Liver (tissue), 9 donors: ENCODE measurements around the gene ZNF280A. TPM values are rescaled to one million over a fixed set of nuclear protein-coding genes. Genes with fewer than 3 reads are reported as not detected.

Source experiments
- DNase-seq: peaks from one replicate; pipeline ENCODE4 v3.0.0-alpha.2; 2017; ENCODE audit warnings: low spot score
- H3K27ac ChIP-seq, 2 donors: one replicate each; pipeline ENCODE4 v1.7.0; 2013; ENCODE audit warnings: inconsistent platforms in 2 of 2, low read length in 2 of 2, control low read depth in 1 of 2, low read depth in 1 of 2, mild to moderate bottlenecking in 1 of 2
- H3K27me3 ChIP-seq, 4 donors: one replicate each; pipeline versions ENCODE4 v1.6.1 to v1.7.0; 2013; ENCODE audit warnings: low read length in 3 of 4, inconsistent platforms in 1 of 4, mild to moderate bottlenecking in 1 of 4, moderate library complexity in 1 of 4; ENCODE audit not compliant: control insufficient read depth in 4 of 4, insufficient read depth in 4 of 4
- H3K36me3 ChIP-seq, 4 donors: one replicate each; pipeline versions ENCODE4 v1.6.1 to v1.7.0; 2013; ENCODE audit warnings: low read length in 3 of 4, mild to moderate bottlenecking in 3 of 4, low read depth in 1 of 4, moderate library complexity in 1 of 4; ENCODE audit not compliant: control insufficient read depth in 4 of 4, insufficient read depth in 3 of 4
- H3K4me1 ChIP-seq, 4 donors: one replicate each; pipeline versions ENCODE4 v1.6.1 to v1.7.0; 2013; ENCODE audit warnings: low read length in 3 of 4, mild to moderate bottlenecking in 3 of 4, moderate library complexity in 1 of 4; ENCODE audit not compliant: control insufficient read depth in 4 of 4, insufficient read depth in 4 of 4
- H3K4me3 ChIP-seq, 3 donors: one replicate each; pipeline versions ENCODE4 v1.6.1 to v1.7.0; 2013; ENCODE audit warnings: low read length in 3 of 3, control low read depth in 1 of 3, low read depth in 1 of 3, mild to moderate bottlenecking in 1 of 3
- H3K9ac ChIP-seq, 2 donors: one replicate each; pipeline ENCODE4 v1.7.0; 2013; ENCODE audit warnings: low read length in 2 of 2, mild to moderate bottlenecking in 2 of 2, moderate library complexity in 2 of 2, control low read depth in 1 of 2, low read depth in 1 of 2
- H3K9me3 ChIP-seq, 4 donors: one replicate each; pipeline versions ENCODE4 v1.6.1 to v1.7.0; 2013; ENCODE audit warnings: low read length in 3 of 4; ENCODE audit not compliant: control insufficient read depth in 4 of 4
- EGR1 ChIP-seq, 2 donors: IDR thresholded peaks; 2 replicates each; pipeline ENCODE4 v1.6.1; 2016 to 2018; ENCODE audit warnings: antibody characterized with exemption in 2 of 2, low read depth in 2 of 2
- FOXA1 ChIP-seq: IDR thresholded peaks from 2 replicates; pipeline ENCODE4 v1.6.1; 2016; ENCODE audit warnings: antibody characterized with exemption
- GABPA ChIP-seq, 2 donors: IDR thresholded peaks in 1 of 2; conservative IDR thresholded peaks in 1 of 2; 2 replicates each; pipeline ENCODE4 v1.6.1; 2016; ENCODE audit warnings: antibody characterized with exemption in 2 of 2, mild to moderate bottlenecking in 1 of 2, moderate library complexity in 1 of 2
- HNF4A ChIP-seq, 2 donors: conservative IDR thresholded peaks; 2 replicates each; pipeline ENCODE4 v1.6.1; 2016; ENCODE audit warnings: antibody characterized with exemption in 2 of 2, mild to moderate bottlenecking in 2 of 2
- HNF4G ChIP-seq: IDR thresholded peaks from 2 replicates; pipeline ENCODE4 v1.6.1; 2016; ENCODE audit warnings: antibody characterized with exemption
- JUND ChIP-seq, 2 donors: IDR thresholded peaks; 2 replicates each; pipeline ENCODE4 v1.6.1; 2016; ENCODE audit warnings: antibody characterized with exemption in 2 of 2
- NR2F2 ChIP-seq: IDR thresholded peaks from 2 replicates; pipeline ENCODE4 v1.6.1; 2016; ENCODE audit warnings: antibody characterized with exemption
- RAD21 ChIP-seq, 2 donors: IDR thresholded peaks; 2 replicates each; pipeline ENCODE4 v1.6.1; 2016; ENCODE audit warnings: antibody characterized with exemption in 2 of 2, mild to moderate bottlenecking in 2 of 2
- RXRA ChIP-seq, 2 donors: IDR thresholded peaks; 2 replicates each; pipeline ENCODE4 v1.6.1; 2017 to 2018; ENCODE audit warnings: antibody characterized with exemption in 2 of 2, mild to moderate bottlenecking in 1 of 2
- SP1 ChIP-seq: IDR thresholded peaks from 2 replicates; pipeline ENCODE4 v1.6.1; 2018; ENCODE audit warnings: antibody characterized with exemption, mild to moderate bottlenecking
- TAF1 ChIP-seq: conservative IDR thresholded peaks from 2 replicates; pipeline ENCODE4 v1.6.1; 2016; ENCODE audit warnings: antibody characterized with exemption, mild to moderate bottlenecking
- YY1 ChIP-seq: IDR thresholded peaks from 2 replicates; pipeline ENCODE4 v1.6.1; 2016; ENCODE audit warnings: antibody characterized with exemption, mild to moderate bottlenecking
- WGBS: extraction: QIAGEN DNeasy Blood & Tissue Kit; methylation state at CpG from one replicate; pipeline ENCODE4 v1.1.7; 2013; 5-methylcytosine and 5-hydroxymethylcytosine counted together
- polyA plus RNA-seq, 2 donors: library from polyadenylated mRNA; stranded (reverse) in 1 of 2; unstranded in 1 of 2; fragments of 200-250 nt in 1 of 2; fragments of >200 nt in 1 of 2; fragmentation: Nextera tagmentation in 1 of 2; extraction: Ambion mirVana in 1 of 2; gene quantifications; one replicate each; pipeline versions ENCODE4 v1.2.1 to v1.2.3, GENCODE V29; 2013 to 2015
- total RNA-seq, 2 donors: library from RNA; depleted of rRNA; stranded (reverse); fragments of >200 nt; gene quantifications; one replicate each; pipeline ENCODE4 v1.2.3, GENCODE V29; 2014
- TF ChIP-seq, protein P1 (sequence below): IDR thresholded peaks from 2 replicates; pipeline ENCODE4 v1.6.1; 2016; ENCODE audit warnings: antibody characterized with exemption, mild to moderate bottlenecking
- TF ChIP-seq, protein P2 (sequence below): fragments of 150-350 bp; IDR thresholded peaks from 2 replicates; pipeline ENCODE4 v1.5.1; 2017; ENCODE audit warnings: improper control_type of control experiment, low read depth, low read length; ENCODE audit not compliant: missing input control
- TF ChIP-seq, protein P3 (sequence below): IDR thresholded peaks from 2 replicates; pipeline ENCODE4 v1.6.1; 2016; ENCODE audit warnings: antibody characterized with exemption
- TF ChIP-seq, protein P4 (sequence below): IDR thresholded peaks from 2 replicates; pipeline ENCODE4 v1.6.1; 2016; ENCODE audit warnings: antibody characterized with exemption
- TF ChIP-seq, protein P5 (sequence below): IDR thresholded peaks from 2 replicates; pipeline ENCODE4 v1.6.1; 2016; ENCODE audit warnings: antibody characterized with exemption
- donor health status: healthy.
- donor health status: healthy.
- donor health status: healthy.
- donor health status: healthy.
- donor health status: healthy.

The ZNF280A gene
- total and polyA plus RNA-seq, 4 donors: not detected

DNA sequence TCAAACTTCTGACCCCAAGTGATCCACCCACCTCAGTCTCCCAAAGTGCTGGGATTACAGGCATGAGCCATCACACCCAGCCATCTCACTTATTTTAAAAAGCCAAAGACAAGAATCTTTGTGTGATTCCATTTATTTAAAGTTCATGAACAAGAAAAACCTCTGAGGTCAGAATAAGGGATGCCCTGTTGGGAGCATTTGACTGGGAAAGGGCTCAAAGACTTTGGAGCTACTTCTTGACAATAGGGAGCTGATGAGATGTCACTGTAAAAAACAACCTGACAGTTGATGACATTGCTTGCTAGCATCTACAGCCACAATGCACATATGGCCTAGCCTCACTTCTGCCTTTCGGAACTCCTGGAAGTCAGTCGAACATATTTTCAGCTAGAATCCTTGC lies 6.5 kb downstream of the ZNF280A start:
- H3K27ac ChIP-seq: no peak overlapping the region
- H3K27me3 ChIP-seq: peaks cover 0 to 9% (median under 1%) of the 10 kb centered on the region in 4 donors
- no peaks in the 10 kb centered on the region for H3K36me3 ChIP-seq
- DNase-seq: no peak
- H3K4me1 ChIP-seq: peaks cover 0 to 3% (median under 1%) of the 10 kb centered on the region in 4 donors
- TF ChIP-seq YY1 (no peak), RAD21 (IDR thresholded peaks at IDR 0.05) (no peak), JUND (IDR thresholded peaks at IDR 0.05) (no peak), EGR1 (IDR thresholded peaks at IDR 0.05; ENCODE audit: low read depth in 2 of 2) (no peak), HNF4A (conservative IDR thresholded peaks at IDR 0.05) (no peak), RXRA (IDR thresholded peaks at IDR 0.05) (no peak), TAF1 (no peak), GABPA (IDR thresholded peaks at IDR 0.05 in 1 of 2, conservative IDR thresholded peaks at IDR 0.05 in 1 of 2) (no peak), NR2F2 (no peak), SP1 (no peak), FOXA1 (no peak), HNF4G (no peak)
- TF ChIP-seq, protein P1, sequence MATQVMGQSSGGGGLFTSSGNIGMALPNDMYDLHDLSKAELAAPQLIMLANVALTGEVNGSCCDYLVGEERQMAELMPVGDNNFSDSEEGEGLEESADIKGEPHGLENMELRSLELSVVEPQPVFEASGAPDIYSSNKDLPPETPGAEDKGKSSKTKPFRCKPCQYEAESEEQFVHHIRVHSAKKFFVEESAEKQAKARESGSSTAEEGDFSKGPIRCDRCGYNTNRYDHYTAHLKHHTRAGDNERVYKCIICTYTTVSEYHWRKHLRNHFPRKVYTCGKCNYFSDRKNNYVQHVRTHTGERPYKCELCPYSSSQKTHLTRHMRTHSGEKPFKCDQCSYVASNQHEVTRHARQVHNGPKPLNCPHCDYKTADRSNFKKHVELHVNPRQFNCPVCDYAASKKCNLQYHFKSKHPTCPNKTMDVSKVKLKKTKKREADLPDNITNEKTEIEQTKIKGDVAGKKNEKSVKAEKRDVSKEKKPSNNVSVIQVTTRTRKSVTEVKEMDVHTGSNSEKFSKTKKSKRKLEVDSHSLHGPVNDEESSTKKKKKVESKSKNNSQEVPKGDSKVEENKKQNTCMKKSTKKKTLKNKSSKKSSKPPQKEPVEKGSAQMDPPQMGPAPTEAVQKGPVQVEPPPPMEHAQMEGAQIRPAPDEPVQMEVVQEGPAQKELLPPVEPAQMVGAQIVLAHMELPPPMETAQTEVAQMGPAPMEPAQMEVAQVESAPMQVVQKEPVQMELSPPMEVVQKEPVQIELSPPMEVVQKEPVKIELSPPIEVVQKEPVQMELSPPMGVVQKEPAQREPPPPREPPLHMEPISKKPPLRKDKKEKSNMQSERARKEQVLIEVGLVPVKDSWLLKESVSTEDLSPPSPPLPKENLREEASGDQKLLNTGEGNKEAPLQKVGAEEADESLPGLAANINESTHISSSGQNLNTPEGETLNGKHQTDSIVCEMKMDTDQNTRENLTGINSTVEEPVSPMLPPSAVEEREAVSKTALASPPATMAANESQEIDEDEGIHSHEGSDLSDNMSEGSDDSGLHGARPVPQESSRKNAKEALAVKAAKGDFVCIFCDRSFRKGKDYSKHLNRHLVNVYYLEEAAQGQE: no peak
- TF ChIP-seq, protein P2, sequence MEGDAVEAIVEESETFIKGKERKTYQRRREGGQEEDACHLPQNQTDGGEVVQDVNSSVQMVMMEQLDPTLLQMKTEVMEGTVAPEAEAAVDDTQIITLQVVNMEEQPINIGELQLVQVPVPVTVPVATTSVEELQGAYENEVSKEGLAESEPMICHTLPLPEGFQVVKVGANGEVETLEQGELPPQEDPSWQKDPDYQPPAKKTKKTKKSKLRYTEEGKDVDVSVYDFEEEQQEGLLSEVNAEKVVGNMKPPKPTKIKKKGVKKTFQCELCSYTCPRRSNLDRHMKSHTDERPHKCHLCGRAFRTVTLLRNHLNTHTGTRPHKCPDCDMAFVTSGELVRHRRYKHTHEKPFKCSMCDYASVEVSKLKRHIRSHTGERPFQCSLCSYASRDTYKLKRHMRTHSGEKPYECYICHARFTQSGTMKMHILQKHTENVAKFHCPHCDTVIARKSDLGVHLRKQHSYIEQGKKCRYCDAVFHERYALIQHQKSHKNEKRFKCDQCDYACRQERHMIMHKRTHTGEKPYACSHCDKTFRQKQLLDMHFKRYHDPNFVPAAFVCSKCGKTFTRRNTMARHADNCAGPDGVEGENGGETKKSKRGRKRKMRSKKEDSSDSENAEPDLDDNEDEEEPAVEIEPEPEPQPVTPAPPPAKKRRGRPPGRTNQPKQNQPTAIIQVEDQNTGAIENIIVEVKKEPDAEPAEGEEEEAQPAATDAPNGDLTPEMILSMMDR: no peak
- TF ChIP-seq, protein P3, sequence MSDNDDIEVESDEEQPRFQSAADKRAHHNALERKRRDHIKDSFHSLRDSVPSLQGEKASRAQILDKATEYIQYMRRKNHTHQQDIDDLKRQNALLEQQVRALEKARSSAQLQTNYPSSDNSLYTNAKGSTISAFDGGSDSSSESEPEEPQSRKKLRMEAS: no peak
- TF ChIP-seq, protein P4, sequence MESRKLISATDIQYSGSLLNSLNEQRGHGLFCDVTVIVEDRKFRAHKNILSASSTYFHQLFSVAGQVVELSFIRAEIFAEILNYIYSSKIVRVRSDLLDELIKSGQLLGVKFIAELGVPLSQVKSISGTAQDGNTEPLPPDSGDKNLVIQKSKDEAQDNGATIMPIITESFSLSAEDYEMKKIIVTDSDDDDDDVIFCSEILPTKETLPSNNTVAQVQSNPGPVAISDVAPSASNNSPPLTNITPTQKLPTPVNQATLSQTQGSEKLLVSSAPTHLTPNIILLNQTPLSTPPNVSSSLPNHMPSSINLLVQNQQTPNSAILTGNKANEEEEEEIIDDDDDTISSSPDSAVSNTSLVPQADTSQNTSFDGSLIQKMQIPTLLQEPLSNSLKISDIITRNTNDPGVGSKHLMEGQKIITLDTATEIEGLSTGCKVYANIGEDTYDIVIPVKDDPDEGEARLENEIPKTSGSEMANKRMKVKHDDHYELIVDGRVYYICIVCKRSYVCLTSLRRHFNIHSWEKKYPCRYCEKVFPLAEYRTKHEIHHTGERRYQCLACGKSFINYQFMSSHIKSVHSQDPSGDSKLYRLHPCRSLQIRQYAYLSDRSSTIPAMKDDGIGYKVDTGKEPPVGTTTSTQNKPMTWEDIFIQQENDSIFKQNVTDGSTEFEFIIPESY: no peak
- TF ChIP-seq, protein P5, sequence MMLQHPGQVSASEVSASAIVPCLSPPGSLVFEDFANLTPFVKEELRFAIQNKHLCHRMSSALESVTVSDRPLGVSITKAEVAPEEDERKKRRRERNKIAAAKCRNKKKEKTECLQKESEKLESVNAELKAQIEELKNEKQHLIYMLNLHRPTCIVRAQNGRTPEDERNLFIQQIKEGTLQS: no peak
- 94% methylated on average over 2 of the region's 2 CpGs for WGBS
- peaks cover 0 to 3% (median 1%) of the 10 kb centered on the region in 4 donors for H3K9me3 ChIP-seq
- H3K4me3 ChIP-seq: no peak overlapping the region
- H3K9ac ChIP-seq: no peak overlapping the region
